Midbrain (tissue), 1 donor: ENCODE results near the gene HOXD3.

Experiments used
- DNase-seq: peaks from one replicate; lab custom pipeline; 2025; lab: John Stamatoyannopoulos, UW

The HOXD3 gene

DNA sequence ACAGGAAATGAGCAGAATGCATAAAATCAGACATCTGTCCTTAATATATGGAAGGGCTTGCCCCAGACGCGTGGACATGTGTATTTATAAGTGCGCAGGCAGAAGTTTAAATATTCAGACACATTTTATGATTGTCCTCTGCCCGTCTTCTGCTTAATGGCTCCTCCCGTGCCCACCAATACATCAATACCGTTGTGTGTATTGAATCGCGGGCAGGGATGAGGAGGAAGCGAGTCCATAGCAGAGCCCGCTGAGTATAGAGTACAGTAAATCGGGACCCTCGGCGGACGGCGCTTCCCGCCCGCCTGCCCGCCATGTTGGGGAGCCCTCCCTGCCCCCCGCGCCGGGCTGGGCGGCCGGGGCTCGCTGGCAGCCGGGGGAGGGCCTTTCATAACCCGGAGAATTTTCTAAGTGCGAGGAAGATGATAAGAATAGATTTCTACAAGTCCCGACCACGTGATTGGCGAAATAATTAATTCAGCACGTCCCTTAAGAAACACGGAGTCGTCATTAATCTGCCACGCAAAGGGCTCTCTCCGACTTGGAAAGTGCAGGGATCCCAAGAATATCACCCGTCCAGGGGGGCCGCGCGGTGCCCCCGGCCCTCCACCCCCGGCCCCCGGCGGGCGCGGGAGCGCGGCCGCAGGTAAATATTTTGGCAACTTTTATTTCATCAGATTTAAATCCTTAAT is at the start of gene HOXD3:
TSS of gene HOXD3 (plus strand) at position 501 of the 692 bp plus-strand sequence. CDS start 11,808 bp downstream, outside the sequence.
- DNase-seq: no peak

DNA sequence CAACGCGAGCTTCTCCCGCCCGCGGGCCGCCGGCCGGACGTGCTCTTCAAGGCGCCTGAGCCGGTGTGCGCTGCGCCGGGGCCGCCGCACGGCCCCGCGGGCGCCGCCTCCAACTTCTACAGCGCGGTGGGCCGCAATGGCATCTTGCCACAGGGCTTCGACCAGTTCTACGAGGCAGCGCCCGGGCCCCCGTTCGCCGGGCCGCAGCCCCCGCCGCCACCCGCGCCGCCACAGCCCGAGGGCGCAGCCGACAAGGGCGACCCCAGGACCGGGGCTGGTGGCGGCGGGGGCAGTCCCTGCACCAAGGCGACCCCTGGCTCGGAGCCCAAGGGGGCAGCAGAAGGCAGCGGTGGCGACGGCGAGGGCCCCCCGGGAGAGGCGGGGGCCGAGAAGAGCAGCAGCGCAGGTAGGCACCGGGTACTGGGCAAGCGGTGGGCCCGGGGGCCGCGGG is 49.4 kb upstream of the HOXD3 start:
- no peak for DNase-seq

DNA sequence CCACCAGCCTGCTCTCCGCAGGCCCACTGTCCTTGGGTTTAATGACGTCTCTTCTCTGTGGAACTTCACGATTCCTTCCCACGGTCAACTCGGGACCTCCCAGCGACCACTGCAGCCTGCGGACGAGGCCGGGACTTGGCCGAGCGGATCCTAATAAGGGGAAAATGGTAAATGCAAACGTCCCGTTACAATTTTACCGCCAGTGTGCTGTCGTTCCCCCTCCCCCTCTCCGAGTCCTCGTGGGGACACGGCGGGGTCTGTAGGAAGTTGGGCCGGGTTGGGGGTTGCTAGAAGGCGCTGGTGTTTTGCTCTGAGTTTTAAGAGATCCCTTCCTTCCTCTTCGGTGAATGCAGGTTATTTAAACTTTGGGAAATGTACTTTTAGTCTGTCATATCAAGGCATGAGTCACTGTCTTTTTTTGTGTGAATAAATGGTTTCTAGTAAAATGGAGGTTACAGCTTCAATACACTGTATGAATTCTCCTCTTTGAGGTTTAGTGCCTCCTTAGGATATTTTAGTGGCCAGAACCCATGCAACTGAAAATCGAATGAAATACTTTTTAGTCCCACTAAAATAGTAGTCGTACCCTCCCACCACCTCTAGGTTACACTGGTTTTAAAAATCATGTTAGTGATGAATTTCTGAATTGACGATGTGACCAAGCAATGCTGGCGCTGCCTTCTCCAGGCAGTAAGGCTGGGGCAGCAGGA is 47.8 kb upstream of the HOXD3 start:
- DNase-seq: no peak

DNA sequence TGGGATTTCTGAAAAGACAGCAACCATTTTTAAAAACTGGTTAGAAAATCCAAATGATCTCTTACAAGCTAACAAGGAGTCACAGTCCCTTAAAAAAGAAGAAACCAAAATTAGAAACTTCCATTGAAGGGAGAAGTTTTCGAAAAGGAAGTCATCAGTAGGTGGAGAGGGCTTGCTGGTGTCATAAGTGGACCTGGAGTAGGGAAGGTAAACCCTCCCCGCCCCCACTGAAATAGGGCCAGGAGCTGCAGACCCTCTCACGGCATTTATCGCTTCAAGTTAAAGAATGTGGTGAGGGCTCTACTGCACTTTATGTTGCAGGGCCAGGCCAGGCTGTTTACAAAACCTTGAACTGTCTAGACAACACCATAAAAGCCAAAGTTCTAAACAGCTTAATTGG is 47.2 kb upstream of the HOXD3 start:
- DNase-seq: no peak

DNA sequence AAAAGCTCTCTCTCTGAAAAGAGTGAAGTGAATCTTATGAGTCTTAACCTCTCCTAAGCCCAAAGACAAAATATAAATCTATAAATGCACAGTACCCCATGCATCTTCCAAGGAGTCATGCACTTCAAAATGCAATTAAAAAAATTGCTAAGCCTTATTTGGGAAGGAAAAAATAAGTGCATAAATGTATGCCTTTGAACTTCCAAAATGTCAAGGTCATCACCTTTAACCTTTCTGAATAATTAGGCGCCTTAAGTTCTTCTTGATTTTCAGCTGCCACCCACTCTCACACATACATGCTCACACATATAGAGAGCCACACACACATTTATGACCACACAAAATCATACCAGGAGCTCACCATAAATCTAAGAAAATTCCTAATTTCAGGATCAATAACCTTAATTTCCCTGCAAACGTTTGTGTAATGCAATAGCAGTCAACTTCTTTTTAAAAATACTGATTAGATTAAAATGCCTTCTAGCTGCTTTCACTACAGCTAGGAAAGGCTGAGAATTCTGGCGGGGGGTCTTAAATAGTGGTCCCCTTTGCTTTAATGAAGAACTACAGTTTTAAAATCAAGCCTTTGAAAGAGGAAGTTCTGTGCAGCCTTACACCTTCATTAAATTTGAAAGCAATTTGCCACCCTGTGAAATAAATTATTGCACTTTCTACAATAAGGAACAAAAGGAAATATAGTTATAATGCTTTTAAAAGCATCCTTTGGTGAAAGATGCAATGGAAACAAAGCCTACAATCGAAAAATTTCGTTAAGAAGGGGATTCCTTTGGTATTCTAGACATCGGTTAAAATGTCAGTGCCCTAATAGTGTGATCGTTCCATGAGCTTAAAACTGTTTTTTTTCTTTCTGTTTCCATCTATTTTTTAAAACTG is 46.4 kb upstream of the HOXD3 start:
- DNase-seq: no peak

DNA sequence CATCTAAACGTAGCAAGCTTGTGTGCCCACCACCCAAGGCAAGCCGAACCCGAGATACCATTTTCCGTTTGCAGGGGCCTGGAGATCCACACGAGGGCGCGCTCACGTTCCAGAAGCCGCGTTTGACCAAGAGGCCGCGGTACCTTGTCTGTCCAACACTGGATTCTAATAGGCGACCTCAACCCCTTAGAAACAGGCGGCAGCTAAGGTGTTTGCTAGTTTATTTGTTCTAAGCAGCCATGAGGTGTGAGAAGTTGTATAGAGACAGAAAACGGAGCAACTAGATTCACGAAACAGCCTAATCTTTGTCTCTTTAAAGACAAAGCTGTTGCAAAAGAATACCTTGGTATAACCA is 45.8 kb upstream of the HOXD3 start:
- no peak for DNase-seq

DNA sequence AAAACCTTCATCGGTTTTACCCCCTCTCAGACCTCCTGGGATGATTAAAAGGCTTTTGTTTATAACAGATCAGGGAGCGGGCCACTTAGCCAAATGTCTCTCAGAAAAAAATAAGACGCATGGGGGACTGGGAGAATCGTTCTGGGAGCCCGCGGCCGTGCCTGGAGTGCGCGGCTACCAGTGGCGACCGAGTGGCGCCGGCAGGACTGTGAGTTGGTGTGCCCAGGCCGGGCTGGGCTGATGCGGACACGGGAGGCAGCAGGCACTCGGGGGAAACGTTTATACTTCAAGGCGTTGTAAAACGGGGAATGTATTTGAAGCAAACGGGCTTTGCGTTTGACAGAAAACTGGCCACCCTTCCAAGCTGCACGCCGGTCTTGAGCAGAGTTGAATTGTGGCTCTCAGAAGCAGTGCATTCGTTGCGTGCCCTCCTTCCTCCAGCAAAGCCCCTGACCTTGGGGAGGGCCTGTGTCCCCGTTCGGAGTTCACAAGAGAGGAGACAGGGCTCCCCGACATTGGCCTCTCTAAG is 45.2 kb upstream of the HOXD3 start:
- DNase-seq: no peak

DNA sequence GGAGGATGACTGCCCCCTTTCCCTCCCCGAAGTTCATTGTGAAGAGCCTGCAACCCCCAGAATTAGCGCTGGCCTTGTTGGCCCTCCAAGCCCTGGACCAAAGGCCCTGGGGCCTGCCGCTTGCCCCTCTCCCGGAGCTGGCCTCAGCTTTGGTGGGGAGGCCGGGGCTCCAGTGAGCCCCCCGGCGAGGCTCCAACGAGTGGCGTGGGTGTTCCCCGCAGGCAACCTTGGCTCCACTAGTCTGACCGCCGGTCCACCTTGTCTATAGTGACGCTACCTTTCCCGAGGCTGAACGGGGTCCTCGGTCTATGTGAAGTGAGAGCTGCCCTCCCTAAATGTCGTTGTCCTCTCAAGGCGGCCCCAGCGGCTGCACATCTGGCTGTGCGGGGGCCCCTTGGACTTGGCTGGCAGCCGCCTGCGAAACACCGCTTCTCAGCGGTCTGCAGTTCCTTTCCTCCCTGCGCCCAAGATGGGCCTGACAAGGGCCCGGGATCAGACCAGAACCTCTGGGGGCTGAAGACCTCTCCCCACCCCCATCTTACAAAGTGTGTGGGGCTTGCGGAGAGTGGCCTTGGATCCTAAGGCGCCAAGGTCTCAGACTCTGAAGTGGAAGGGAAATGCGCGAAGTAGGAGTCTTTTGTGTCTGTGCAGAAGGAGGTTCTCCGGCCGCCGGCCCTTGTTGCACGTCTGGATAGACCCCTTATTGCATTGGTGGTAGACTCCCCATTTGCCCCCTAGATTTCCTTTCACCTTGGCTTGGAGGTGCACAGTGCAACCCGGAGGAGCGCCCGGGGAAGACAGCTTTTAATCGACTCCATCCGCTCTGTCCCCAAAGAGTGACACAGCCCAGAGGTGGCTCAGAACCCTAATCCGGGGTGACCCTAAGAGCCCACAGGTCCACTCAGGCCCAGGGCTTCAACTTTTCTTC is 44.5 kb upstream of the HOXD3 start:
- no peak for DNase-seq

DNA sequence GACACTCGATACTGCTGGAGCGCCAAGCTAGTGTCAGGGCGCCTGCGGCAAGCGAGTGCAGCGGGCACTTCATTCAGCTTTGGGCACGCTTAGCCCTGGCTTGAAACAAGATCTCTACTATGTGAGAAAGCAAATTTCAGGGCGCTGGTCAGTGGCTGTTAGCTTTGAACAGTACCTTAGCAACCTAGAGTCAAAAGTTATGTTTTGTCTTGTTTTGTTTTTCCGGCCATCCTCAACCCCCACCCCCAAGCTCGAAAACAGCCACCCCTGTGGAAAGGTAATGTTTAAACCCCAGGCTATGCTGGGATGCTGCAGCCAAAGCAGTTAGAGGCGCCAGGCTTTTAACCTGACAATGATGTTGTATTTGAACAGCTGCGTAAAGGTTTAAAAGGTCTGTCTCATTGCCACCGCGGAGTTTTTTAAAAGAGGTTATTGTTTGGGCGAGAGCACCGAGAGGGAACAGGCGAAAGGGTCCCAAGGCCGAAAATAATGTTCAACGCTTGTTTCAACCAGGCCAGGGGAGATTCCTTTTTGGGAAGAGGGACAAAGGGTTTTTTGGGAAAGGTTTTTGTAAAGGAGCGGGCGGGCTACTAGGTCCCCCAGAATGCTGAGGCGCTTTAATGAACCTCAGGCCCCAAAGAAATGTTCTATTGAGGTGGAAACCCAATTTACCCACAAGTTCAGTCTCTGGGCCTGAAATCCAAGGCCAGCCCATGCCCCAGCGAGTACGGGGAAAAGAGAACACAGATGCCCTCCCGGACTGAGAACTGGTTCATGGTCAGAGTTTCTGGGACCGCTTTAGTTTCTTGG is 42.8 kb upstream of the HOXD3 start:
- DNase-seq: no peak

DNA sequence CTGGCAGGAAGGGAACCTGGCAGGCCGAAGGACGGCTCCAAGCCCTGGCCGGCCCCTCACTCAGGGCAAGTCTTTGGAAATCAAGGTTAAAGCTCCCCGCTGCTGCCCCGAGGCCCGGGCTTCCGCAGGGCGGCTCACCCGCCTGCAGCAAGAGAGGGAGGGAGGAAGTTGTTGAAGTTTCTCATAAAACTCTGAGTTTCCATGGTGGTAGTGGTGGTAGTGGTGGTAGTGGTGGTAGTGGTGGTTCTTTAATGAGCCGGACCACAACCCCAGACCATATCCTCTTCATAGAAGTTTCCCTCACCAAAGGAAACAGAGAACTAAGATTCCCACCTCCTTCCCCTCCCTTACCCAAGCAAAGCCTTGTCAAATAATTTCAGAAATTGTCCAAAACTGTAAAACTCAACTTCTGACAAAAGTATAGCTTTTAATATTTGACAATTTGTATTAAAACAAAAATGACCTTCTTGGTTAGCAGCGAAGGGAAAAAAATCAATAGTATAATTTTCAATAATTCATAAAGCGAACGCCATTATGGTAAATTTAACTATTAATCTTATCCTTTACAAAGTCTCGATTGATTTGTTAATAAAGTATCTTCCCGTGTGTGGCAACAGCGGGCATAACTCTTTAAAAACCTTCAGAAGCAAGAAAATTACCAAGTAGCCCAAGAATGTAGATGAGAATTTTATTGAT is 42.0 kb upstream of the HOXD3 start:
- no peak for DNase-seq

DNA sequence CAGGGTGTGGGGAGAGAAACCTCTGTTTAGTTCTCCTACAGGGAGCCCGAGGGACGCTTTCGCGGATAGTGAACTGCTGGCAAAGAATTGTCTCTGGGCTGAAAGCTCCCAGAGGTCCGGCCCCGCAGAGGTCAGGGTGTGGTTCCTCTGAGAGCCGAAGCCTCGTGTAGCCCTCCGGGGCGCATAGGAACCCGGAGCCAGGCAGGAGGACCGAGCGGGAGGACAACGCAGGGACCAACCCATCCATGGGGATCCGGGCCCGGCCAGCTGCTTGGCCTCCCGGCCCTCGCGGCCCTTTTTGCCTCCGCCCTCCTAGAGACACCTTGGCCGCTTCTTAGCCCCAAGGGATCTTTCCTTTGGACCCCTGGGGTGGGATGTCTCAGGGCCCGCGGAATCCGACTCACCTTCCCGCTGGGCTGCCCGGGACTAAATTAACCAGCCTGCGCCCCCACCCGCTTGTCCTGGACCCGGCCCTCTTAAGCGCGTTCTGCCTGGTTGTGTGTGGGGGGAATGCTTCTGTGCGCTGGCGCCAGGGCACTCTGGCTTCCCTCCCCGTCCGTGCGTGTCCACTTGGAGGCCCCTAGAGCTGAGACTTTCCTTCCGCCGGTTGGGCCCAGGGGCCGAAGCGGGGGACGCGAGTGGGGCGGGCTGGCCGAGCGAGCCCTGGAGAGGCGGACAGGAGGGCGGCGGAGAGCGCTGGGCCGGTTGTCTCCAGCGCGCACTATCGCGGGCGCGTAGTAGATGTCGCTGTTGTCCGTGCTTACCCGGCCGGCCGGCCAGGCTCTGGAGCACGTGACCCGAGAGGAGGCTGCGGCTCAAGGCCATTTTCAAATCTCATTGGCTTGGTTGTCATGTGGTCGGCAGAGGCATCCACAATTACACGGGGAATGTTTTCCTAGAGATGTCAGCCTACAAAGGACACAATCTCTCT is 41.0 kb upstream of the HOXD3 start, which contains the start of gene HOXD10:
TSS of gene HOXD10 (plus strand) at position 896 of the 931 bp plus-strand sequence. CDS start 56 bp downstream, outside the sequence.
- DNase-seq: no peak

DNA sequence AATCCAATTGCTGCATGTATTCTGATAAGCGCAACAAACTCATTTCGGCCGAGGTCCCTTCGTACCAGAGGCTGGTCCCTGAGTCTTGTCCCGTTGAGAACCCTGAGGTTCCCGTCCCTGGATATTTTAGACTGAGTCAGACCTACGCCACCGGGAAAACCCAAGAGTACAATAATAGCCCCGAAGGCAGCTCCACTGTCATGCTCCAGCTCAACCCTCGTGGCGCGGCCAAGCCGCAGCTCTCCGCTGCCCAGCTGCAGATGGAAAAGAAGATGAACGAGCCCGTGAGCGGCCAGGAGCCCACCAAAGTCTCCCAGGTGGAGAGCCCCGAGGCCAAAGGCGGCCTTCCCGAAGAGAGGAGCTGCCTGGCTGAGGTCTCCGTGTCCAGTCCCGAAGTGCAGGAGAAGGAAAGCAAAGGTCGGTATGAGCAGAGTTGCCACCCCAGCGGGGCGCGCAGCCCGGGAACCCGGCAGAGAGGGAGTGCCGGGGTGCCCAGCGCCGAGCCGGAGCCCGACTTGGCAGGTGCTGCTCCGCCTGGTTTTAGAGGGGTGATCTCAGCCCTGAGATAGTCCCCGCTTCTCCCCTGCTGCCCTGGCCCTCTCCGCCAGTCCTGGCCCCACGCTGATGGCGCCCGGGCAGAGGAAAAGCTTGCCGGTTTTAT is 39.8 kb upstream of the HOXD3 start:
- DNase-seq: no peak

DNA sequence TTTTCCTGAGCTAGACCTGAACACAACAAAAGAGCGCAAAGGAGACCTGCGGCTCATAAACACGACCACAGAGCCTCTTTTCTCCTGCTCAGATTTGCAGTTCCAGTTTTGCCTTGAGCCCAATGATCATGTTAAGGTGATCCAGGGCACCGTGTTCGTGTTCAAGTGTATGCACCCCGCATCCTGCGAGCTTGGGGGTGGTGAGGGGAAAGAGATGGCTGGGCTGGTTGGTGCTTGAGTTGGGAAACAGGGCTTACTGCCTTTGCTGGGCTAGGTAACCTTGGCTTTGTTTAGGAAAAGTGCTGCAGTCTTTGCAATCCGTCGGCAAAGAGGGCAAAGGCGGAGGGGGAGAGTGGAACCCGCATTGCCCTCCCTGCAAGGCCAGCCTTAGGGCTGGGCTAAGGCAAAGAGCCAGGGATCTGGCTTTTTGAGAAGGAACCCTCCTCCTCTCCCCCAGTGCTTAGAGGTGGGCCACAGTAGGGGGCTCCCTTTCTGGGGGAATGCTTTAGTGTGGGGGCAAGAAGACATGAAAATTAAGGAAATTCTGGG is 39.2 kb upstream of the HOXD3 start:
- no peak for DNase-seq

DNA sequence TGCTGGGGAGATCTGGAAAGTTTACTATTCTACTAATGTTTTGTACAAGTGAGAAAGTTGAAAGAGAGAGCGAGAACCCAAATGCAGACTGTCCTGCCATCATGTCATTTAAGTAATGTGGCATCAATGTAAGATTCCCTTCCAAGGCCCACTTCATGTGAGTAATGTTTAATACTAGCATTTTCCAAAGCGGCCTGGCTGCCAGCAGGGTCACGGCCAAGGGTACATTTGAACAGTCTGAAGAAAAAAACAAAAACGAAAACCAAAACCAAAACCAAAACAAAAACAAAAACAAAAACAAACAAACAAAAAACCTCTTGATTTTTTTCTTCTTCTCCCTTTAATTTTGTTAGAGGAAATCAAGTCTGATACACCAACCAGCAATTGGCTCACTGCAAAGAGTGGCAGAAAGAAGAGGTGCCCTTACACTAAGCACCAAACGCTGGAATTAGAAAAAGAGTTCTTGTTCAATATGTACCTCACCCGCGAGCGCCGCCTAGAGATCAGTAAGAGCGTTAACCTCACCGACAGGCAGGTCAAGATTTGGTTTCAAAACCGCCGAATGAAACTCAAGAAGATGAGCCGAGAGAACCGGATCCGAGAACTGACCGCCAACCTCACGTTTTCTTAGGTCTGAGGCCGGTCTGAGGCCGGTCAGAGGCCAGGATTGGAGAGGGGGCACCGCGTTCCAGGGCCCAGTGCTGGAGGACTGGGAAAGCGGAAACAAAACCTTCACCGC is 38.3 kb upstream of the HOXD3 start:
- no peak for DNase-seq

DNA sequence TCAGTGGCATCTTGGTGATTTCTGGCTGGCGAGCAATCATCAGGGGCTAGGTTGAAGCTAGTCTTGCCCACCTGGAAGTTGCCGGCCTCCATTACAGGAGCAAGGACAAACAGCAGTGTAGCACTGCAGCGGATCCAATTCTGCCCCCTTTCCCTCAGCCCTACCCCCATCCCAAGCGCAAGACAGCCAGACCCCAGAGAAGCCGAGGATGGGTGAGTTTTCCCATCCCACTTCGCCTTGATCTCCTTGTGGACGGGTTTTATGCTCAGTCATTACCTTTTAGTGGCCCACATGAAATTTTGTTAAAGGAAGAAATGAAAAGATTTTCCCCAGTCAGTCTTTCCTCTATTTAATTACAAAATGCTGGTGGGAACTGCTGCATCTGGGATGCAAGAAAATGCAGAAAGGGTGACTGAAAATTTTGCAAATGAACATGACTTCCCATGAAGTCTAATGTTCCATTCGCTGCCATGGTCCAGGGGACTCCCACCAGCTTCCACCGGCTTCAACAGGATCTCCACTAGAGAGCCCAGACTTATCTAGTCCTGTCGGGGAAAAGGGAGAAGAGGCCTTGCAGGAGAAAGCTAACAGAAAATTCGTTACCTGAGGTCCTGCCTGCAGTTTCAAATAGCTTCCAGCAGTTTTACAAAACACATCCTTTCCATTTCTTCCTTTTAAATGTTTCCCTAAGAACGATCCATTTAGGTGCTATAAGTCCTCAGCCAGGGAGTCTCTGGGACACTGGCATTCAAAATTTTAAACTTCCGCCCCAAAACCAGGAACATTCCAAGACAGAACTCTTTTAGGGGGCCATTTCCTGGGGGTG is 36.5 kb upstream of the HOXD3 start:
- DNase-seq: no peak
